Measurements from ENCODE around the gene MMS19. TPM values are rescaled to one million over a fixed set of nuclear protein-coding genes. Genes with fewer than 3 reads are reported as not detected.

Gene MMS19
- polyA plus RNA-seq, 3 donors = 23.2 to 74.5 (median 29.2) TPM

DNA sequence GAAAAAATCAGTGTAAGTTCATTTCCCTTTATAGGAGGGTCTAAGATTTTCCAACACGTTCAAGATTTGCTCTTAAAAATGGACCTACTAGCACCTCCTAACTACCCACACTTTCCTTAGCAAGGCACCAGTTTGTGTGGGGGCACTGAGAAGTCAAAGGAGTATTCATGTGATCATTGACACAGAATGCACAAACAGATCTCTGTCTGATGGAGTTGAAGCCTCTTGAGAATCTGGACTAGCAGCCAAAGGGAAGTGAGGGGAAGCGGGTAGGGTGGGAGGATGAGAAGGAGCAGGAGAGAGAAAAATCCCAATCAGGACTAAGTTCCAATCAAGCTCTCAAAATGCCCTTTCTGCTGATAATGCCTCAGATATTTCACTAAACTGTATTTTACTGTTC is 4.1 kb downstream of the MMS19 start:
- DNase-seq = no peak
- Histone ChIP-seq H3K27ac (ENCODE audit: low read depth in 1 of 2, low read length in 2 of 2) (no peak overlapping the region), H3K9ac (ENCODE audit: insufficient read depth, low read length, poor library complexity, severe bottlenecking) (no peak overlapping the region), H3K9me3 (replicated peaks in 1 of 2; ENCODE audit: control insufficient read depth in 1 of 2, insufficient read depth in 1 of 2, low read length in 2 of 2) (no peaks in the 10 kb centered on the region), H4K20me1 (ENCODE audit: insufficient read depth, low read length) (peaks cover 77% of the 10 kb centered on the region), H3K79me2 (ENCODE audit: insufficient read depth, low read length) (peaks cover 90% of the 10 kb centered on the region), H3K4me2 (replicated peaks; ENCODE audit: extremely low read depth, low read length, poor library complexity, severe bottlenecking) (no peak overlapping the region), H2AFZ (ENCODE audit: insufficient read depth, low read depth, low read length, poor library complexity, severe bottlenecking) (no peak overlapping the region), H3K27me3 (ENCODE audit: control insufficient read depth in 2 of 2, insufficient read depth in 2 of 2, low read length in 2 of 2) (no peaks in the 10 kb centered on the region), H3K4me1 (ENCODE audit: control insufficient read depth in 1 of 2, insufficient read depth in 2 of 2, low read length in 2 of 2) (peaks cover 12 to 23% of the 10 kb centered on the region in 2 donors), H3K36me3 (replicated peaks in 1 of 2; ENCODE audit: control insufficient read depth in 1 of 2, insufficient read depth in 2 of 2, low read length in 2 of 2) (peaks cover 0 to 14% of the 10 kb centered on the region in 2 donors), H3K4me3 (replicated peaks in 1 of 3; ENCODE audit: low read depth in 2 of 3, low read length in 3 of 3) (no peak overlapping the region)
- peak overlapping the region in 1 of 7 donors; percentile 5 for H3K27ac Mint-ChIP-seq
- no peak overlapping the region for H3K4me3 Mint-ChIP-seq
- WGBS (ENCODE audit: insufficient coverage) = no CpG with 5 or more reads among the region's 2 CpGs
- peaks cover 0 to 2% (median 0%) of the 10 kb centered on the region in 7 donors for H3K9me3 Mint-ChIP-seq
- H3K27me3 Mint-ChIP-seq (ENCODE audit: low read depth in 3 of 3) = peaks cover 0 to 2% (median 0%) of the 10 kb centered on the region in 3 donors
- H3K36me3 Mint-ChIP-seq = peaks cover 2 to 23% of the 10 kb centered on the region in 2 donors
- intact Hi-C loops (cut with micrococcal nuclease) = loop anchor here (10.0 kb wide), 2 partner anchors 49 to 159 kb away; partner anchors contain the start of genes EXOSC1 (in 1 of the 2), FRAT2 (in 1 of the 2) and ZDHHC16 (in 1 of the 2)
- TF ChIP-seq, protein P1, sequence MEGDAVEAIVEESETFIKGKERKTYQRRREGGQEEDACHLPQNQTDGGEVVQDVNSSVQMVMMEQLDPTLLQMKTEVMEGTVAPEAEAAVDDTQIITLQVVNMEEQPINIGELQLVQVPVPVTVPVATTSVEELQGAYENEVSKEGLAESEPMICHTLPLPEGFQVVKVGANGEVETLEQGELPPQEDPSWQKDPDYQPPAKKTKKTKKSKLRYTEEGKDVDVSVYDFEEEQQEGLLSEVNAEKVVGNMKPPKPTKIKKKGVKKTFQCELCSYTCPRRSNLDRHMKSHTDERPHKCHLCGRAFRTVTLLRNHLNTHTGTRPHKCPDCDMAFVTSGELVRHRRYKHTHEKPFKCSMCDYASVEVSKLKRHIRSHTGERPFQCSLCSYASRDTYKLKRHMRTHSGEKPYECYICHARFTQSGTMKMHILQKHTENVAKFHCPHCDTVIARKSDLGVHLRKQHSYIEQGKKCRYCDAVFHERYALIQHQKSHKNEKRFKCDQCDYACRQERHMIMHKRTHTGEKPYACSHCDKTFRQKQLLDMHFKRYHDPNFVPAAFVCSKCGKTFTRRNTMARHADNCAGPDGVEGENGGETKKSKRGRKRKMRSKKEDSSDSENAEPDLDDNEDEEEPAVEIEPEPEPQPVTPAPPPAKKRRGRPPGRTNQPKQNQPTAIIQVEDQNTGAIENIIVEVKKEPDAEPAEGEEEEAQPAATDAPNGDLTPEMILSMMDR (IDR thresholded peaks at IDR 0.05) = no peak
- peaks cover 33% of the 10 kb centered on the region for H3K4me1 Mint-ChIP-seq

DNA sequence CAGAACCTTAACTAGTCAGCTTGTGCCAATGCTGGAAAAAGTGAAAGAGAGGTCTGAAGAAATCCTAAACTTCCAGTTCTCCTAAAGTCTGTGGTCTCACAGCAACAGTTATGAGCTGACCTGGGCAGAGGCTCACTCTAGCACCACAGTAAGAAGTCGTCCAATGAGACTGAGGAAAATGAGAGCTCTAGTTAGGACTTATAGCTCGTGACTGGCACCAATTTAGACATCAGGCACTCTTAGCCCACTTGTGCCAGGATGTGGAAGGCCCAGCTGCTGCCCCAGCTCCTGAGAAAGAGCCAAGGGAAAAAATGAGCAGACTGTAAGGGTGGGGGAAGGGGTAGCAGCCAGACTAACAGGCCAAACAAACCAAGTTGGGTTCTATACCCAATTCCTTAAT is 7.6 kb downstream of the MMS19 start:
- peaks cover 81% of the 10 kb centered on the region for H4K20me1 ChIP-seq (ENCODE audit: insufficient read depth, low read length)
- no peak for DNase-seq
- intact Hi-C loops (cut with micrococcal nuclease) = loop anchor here (10.0 kb wide), 2 partner anchors 46 to 156 kb away; partner anchors contain the start of genes EXOSC1 (in 1 of the 2), FRAT2 (in 1 of the 2) and ZDHHC16 (in 1 of the 2)
- peaks cover 0 to 2% (median 0%) of the 10 kb centered on the region in 3 donors for H3K27me3 Mint-ChIP-seq (ENCODE audit: low read depth in 3 of 3)
- peaks cover 93% of the 10 kb centered on the region for H3K79me2 ChIP-seq (ENCODE audit: insufficient read depth, low read length)
- peak overlapping the region in 1 of 2 donors; percentile 40 for H3K27ac ChIP-seq (ENCODE audit: low read depth in 1 of 2, low read length in 2 of 2)
- H3K4me1 ChIP-seq (ENCODE audit: control insufficient read depth in 1 of 2, insufficient read depth in 2 of 2, low read length in 2 of 2) = peaks cover 5 to 8% of the 10 kb centered on the region in 2 donors
- H3K27ac Mint-ChIP-seq = peak overlapping the region in 3 of 7 donors; percentile 2 to 69 (median 37)
- H3K4me1 Mint-ChIP-seq = peaks cover 26% of the 10 kb centered on the region
- no peak overlapping the region for H3K4me2 ChIP-seq (replicated peaks; ENCODE audit: extremely low read depth, low read length, poor library complexity, severe bottlenecking)
- peaks cover 6 to 29% of the 10 kb centered on the region in 2 donors for H3K36me3 Mint-ChIP-seq
- H2AFZ ChIP-seq (ENCODE audit: insufficient read depth, low read depth, low read length, poor library complexity, severe bottlenecking) = no peak overlapping the region
- H3K36me3 ChIP-seq (replicated peaks in 1 of 2; ENCODE audit: control insufficient read depth in 1 of 2, insufficient read depth in 2 of 2, low read length in 2 of 2) = peaks cover 4 to 23% of the 10 kb centered on the region in 2 donors
- no CpG with 5 or more reads among the region's 2 CpGs for WGBS (ENCODE audit: insufficient coverage)
- no peak overlapping the region for H3K4me3 Mint-ChIP-seq
- TF ChIP-seq, protein P1 (IDR thresholded peaks at IDR 0.05) = no peak
- H3K9me3 Mint-ChIP-seq = no peaks in the 10 kb centered on the region
- no peak overlapping the region for H3K9ac ChIP-seq (ENCODE audit: insufficient read depth, low read length, poor library complexity, severe bottlenecking)
- H3K9me3 ChIP-seq (replicated peaks in 1 of 2; ENCODE audit: control insufficient read depth in 1 of 2, insufficient read depth in 1 of 2, low read length in 2 of 2) = no peaks in the 10 kb centered on the region
- no peaks in the 10 kb centered on the region for H3K27me3 ChIP-seq (ENCODE audit: control insufficient read depth in 2 of 2, insufficient read depth in 2 of 2, low read length in 2 of 2)
- H3K4me3 ChIP-seq (replicated peaks in 1 of 3; ENCODE audit: low read depth in 2 of 3, low read length in 3 of 3) = no peak overlapping the region

Measured in CD14-positive monocyte (primary cell).